ENCODE measurements around the gene DSC3.

DNA sequence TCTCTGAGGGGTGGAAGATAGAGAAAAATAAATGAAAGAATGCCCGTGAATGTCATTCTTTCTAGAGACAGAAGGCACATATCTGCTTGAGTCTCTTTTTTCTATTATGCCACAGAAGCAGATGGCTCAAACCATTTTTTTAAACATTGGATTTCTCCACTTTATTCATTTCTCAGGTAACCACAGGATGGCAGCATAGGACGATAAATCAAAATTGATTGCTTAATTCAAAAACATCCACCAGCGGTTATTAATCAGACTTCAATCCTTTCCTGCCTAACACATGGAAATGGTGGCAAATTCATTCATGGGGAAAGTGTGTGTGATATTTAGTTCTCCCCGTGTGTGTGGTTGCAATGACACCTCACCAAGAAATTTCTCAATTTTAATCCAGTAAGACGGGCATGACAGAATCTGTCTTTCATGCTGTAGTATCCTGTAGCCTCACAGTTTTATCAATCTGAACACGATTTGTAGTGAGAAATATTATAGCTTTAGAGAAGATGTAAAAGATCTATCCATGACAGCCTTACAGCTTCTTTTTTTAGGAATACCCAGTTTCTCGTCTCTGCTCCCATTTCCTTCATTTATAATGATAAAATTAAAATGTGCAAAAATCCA, 72.2 kb downstream of the DSC3 start:
- TF ChIP-seq ZNF384 (IDR thresholded peaks at IDR 0.05), result peak; percentile 81
- no peak for TF ChIP-seq SUZ12 (IDR thresholded peaks at IDR 0.05)
- TF ChIP-seq NFRKB (IDR thresholded peaks at IDR 0.05), result no peak
- TF ChIP-seq ELF4 (IDR thresholded peaks at IDR 0.05), result no peak
- TF ChIP-seq TARDBP (IDR thresholded peaks at IDR 0.05), result no peak
- no peak for TF ChIP-seq SP1 (IDR thresholded peaks at IDR 0.05)
